SKM-1 treated with dmso at 0.1 percent for 144 hours (cell line): Measurements from ENCODE around the gene LEMD2.

Experiments
- DNase-seq: peaks from one replicate; lab custom pipeline; 2025; ENCODE audit not compliant: unreplicated experiment; lab: John Stamatoyannopoulos, UW

The LEMD2 gene

DNA sequence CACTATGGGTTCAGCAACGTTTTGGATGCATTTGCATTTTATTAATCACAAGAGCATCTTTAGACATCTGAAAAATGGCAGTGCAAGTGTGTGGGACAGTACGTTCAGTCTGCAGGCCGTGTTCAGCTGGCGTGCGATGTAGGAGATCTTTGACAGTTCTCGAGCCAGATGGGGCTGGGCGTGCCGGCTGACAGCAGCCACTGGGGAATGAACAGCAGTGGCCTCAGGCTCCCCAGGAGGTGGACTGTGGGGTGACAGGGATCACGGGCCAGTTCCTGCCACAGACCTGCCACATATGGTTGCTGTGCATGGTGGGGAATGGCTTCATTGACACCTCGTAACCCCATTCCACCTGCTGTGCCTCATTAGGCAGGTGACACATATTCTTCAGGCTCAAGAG lies 31.3 kb upstream of the LEMD2 start:
- DNase-seq: no peak

DNA sequence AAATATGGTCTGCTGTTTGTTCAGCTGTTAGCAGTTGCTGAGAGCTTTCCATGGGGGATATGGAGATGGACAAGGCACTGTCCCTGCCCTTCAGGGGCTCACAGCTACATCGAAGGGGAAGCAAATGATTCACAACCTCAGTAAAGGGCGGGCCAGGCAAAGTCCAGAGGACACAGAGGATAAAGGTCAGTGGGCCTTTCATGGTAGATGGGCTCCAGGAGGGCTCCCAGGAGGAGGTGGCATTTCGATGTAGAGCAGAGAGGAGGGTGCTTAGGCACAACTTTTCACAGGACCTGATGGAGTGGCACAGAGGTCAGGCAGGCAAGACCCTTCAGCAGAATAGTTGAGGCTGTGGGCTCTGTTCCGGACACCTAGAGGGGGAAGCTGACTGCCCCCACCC lies 30.1 kb upstream of the LEMD2 start:
- DNase-seq: no peak

DNA sequence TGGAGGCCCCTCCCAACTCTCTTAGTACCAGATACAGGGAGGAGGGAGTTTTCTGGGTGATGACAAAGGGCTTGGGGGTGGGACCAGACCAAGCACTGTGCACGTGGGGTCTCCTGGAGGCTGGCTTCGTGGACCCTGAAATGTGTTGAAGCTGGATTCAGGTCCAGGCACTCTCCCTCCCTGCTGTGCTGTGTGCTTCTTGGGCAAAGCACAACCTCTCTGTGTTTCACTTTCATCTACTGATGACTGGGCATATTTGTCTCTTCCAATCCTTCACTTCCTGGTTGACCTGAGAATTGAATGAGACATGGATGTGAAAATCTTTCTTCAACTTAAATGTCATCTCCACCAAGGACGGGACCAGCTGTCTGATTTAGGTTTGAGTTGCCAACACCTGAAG lies 29.4 kb upstream of the LEMD2 start:
- no peak for DNase-seq

DNA sequence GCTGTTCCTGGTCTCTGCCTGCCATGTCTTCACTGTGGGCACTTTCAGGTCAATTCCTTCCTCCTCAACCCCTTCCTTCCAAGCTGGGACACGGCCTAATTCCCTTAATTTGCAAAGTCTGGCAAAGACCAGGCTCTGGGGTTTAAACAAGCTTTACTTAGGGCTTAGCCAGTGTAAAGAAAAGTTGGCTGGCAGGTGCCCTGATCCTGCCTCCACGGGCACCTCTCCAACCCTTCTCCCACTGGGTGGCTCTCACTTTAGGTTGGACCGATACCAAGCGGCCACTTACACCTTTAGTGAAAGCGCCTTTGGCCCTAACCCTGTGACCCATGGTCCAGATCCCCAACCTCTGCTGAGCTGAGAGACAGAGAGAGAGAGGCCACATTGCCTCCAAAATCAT lies 28.6 kb upstream of the LEMD2 start:
- no peak for DNase-seq

DNA sequence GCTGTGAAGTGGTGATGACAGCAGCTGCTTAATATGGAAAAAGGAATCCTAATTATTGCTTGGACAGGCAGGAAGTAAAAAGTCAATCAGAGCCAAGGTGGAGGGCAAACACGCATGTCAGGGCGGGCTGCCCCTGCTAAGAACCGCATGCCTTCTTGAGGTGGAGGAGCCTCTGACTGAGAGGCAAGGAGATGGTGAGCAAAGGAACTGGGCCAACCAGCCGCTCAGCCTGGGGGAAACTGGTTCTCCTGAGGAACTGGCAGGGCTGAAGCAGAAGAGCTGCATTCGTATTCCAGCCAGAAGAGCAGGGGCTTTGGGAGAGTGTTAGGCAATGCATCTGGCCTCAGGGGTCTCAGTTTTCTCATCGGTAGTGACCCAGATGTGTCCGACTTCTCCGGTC lies 28.0 kb upstream of the LEMD2 start:
- DNase-seq: no peak

DNA sequence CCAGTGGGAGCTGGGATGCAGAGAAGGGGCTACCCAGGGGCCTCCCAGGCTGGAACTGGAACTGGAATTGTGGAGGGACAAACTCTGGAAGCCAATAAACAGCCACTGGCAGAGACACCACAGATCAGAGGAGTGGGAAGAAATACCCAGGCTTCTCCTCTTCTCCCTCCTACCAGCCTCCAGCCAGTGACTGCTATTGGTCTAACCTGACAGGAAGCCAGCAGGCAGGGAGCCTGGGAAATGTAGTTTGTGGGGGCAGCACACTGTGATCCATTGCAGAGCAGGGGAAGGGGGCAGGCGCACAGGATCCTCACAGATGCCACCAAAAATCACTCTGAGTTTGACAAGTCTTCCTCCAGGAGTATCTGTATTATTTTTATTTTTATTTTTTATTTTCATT lies 26.9 kb upstream of the LEMD2 start:
- DNase-seq: no peak

DNA sequence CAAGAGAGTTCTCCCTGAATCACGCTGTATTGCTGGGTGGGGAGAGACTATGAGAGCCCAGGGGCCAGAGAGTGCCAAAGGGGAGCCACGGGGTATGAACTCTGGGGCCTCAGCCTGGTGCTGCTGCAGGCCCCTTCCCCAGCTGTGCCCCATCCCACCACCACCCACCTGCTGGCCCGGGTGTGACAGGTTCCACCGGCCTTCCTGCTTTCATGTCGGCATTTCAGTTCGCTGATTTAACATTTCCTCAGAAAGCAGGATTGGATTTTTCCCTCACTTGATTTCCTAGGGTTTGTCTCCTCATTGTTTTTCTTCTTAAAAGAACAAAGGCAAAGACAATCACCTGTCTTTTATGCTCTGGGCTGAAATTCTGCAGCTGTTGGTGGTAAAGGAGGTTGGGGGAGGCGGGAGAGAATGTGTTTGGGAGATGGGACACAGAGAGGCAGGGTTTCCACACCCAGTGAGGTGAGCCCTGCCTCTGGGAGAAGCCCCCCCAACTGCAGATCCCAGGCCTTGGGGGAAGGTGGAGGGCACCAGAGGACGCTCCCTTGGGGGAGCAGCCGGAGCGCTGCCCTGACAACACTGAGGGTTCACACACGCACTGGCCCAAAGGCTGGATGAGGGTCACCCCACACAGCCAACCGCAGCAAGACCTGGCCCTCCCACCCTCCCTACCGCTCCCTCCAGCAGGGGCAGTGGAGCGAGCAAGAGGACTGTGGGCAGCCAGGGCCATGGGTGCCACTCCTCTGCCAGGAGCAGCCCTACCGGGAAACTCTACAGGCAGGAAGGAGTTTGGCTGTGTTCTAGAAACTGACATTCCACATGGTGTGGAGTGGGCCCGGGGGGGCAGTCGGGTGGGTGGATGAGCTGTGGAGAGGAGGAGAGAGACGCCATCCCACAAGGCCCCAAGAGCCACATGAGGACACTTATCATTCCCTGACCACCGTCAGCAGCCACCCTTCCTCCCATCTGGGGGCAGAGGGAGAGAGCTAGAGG lies 25.4 kb upstream of the LEMD2 start:
- DNase-seq: no peak

DNA sequence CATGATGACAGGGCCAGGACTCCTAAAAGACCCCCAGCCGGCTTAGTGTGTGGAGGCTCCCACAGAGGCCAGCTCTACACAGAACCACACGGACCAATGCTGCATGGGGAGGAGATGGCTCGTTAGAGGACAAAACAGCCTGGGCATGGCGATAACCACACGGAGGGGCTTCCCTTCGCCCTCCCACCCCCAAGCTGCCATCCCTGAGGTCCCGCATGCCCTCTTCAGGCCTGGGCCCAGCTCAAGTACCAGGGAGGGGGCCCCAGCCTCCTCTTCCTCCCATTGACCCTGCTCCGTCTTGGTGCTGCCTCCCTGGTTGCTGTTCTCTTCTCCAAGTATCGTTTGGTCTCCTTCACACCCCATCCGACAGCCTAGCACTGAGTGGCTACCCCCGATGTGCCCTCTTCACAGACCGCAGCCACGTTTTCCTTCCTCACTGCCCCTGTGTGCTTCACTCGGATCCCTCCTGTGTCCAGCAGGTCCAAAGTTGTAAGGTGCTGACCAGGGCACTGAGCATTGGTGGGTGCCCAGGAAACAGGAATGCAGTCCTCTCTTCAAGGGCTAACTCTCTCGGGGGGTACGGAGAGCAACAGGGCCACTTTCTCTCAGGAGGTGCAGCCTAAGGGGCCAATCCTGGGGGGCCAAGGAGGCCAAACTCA lies 24.4 kb upstream of the LEMD2 start:
- DNase-seq: no peak

DNA sequence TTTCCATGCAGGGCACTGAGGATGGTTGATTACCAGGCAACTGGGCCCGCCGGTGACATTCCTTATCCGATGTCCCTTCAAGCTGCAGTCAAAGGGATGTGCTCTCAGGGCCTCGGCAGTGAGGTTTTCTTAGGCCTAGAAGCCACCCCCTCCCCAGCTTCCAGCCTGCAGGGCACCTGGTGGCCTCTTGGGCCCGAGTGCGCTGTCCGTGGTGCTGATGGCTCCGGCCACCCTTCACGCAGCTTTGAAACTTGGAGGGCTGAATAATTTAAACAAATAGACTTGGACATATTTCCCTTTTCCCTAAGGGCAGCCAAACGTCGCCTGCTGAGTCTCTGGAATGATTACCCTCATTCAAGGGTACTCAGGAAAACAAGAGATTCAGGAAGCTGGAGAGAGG lies 23.7 kb upstream of the LEMD2 start:
- peak; percentile 1 for DNase-seq

DNA sequence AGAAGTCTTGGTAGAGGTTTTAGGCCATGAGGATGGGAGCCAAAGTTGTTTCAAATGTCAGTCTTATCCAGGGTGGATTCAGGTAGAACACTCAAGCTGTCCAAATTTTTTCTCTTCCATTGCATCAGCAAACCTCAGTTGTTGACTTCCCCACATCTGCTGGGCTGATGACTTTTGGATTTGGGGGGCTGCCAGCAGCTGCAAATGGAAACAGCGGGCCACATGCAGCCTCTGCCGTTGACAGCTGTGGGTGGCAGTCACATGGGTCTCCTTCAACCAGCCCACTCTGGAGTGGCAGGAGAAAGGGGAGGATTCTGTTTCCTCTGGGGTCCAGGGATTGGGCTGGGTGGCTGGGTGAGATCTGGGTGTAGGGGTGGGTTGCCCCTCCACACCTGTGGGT lies 20.7 kb upstream of the LEMD2 start:
- DNase-seq: no peak

DNA sequence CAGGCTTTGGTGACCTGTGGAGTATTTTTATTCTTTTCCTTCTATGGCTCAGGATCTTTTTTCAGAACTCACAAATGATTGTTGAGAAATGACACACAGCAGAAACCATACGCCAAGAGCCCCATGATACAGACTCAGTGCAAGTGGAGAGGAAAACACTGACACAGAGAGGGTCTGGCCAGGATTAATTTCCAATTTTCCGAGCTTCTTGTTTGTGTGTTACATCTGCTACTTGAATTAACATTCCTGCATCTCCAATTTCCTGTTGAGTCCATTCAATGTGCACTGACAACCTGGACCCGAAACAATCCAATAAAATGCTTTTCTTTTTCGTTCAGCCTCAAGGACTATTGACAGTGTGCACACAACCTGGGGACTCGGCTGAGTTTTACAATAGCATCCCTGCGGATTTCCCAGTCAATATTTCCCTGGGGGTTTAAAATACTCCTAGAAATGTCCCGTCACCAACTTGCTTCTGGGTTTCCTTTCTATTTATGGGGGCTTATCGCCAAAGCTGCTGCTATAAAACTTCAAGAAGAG lies 19.8 kb upstream of the LEMD2 start:
- no peak for DNase-seq

DNA sequence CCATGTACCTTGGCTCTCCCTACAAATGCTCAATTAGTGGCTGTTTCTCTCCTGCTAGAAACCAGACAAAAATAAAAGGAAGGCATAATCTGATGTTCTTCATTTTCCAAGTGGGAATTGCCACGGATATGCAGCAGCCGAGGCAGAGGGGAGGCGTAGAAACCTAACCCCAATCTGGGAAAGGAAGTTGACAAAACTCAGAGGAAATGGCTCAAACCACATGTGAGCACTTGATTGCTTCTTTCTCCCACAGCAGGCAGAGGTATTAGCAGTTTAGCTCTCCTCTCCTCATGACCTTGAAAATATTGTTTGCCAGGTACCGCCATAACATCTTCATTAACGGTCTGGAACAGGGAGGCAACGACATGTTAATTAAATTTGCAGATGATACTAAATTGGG lies 18.7 kb upstream of the LEMD2 start:
- no peak for DNase-seq

DNA sequence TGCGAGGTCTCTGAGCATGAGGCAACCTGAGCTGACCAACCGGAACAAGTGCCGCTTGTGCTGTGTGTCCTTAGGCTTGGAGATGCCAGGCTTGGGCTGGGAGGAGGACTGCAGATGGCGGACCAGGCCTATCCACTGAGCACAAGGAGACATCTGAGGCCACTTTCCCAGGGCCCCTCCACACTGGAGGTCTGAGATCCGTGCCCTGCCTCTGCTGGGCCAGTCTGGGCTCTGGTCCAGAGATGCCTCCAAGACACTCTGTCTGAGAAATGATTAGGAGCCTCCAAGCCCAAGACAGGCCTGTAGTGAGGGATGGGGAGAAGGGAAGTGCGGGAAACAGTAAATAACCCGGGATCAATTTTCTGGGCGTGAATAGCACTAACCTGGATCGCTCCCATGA lies 17.9 kb upstream of the LEMD2 start:
- DNase-seq: no peak

DNA sequence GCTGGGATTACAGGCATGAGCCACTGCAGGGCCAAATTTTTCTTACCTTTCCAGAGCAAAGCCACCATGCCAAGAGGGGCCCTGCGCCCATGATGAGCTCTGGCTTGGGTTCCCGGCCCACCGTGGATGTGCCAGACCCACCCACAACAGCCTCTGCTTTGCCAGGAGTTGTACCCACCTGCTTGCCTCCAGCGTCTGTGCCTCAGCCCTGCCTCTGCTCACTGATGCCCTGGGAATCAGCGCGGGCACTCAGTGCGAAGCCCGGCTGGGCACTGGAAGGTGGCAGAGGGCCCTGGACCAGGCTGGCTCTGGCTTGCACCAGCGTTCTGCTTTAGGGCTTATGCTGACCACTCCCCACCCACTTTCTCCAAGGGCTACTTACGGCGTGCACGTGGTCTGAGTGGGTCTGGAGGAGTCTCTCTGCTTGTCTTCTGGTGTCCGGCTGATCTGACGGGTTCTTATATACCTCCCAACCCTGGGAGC lies 14.7 kb upstream of the LEMD2 start, which contains the start of gene MLN:
MLN (minus strand) TSS at position 433 of the 483 bp plus-strand sequence. CDS start 2,840 bp downstream, outside the sequence.
- DNase-seq: no peak

DNA sequence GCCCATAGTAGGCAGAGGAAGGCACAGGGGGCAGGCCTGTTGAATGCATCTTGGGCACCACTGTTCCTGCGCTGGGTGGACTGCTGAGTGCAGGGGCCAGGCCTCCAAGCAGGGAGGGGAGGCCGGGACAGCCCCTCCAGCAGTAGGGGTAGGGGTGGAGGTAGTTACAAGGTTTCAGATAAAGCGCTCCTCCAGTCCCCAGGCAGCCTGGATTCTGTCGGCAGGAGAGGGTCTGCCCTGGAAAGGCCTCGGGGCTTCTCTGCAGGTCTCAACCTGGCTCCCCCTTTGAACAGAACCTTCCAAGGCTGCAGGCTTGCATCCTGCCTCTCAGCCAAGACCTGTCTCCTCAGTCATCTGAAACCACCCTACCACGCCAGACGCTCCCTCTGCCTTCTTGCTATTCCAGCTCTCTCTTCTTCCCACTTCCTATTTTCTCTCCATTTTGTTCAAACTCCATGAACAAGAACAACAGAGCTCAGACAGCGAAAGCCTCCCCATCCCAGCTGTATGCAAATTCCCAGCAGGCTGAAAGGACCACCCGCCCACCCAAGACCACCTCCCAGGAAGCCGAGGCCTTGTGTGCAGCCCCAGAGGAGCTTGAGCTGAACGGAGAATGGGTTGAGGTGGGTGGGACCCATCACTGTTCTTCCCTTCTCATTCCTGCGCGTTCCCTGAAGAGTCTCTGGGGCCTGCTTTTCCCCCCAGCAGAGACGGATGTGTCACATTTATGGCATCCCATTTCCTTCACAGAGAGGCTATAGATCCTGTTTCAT lies 13.4 kb upstream of the LEMD2 start:
- DNase-seq: no peak

DNA sequence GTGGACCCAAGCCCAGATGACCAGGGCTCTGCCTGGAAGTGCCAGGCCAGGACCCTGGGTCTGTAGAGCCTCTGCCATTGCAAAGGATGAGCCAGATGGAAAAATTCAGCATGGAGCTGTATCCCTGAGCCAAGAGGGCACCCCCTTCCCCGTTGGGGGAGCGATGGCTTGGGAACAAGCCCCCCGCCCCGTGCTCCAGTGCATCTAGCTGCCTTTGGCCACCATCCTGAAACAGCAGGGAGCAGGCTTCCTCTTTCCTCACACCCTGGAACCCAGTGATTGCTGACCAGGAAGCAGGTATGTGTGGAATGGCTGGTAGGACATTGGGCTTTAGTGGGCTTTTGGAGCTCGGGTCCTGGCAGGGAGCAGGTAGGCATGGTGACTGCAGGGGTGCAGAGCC lies 12.7 kb upstream of the LEMD2 start:
- DNase-seq: no peak

DNA sequence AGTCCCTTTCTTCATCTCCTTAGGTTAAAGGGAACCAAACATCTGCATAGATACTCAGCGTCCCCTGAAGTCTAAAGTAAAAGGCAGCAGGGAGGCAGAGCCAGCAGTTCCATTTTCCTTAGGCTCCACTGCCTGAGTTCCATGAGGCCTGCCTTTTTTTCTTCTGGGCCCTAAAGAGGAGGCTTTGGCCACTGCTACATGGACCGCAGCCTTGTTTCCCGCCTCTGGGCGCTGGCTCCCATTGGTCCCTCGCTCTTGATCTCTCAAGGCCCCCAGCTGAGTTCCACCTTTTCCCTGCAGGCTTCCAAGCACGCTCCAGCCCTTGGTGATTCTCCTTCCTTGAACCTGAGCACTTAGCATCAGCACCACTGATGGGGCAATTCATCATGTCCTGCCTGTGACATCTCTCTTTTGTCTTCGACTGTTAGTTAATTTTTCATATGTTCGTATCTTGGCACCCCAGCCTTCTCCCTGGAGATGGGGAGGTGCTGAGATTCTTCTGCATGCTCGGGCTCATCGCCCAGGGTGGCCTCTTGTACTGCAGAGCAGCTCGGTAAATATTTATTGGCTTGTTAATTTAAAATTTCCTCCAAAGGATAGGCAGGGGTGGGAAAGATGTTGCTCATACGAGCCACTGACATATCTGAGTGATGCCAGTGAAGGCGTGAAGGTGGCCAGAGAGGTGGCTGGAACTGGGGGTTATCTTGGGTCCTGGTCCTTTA lies 11.5 kb upstream of the LEMD2 start:
- no peak for DNase-seq

DNA sequence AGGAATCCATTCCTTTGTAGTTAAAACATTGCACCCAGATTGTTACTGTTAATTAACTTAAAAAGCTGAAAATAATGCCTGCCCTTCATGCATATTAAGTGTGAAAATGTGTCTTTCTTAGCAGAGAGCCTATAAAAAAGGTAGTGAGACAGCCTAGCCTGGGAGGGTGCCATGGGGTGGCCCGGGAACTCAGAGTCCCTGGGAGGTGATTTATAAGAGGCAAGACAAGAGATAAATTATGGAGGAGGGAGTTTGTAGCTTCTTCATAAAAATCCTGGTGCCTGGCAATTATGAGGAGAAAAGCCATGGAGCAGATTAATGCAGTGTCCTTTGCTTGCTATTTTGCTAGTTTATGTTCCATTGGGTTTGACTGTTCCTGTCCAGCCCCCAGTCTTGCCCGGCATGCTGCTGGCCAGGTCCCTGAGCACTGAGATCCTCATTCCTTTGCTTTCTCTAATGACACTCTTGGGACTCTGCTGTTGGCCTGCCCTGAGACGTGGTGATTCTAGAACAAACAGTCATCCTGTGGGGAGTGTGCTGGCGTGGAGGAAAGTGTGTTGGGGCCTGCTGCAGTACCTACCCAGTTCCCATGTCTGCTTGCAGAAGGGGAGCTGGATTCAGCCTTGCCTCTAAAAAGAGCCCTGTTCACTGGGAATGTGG lies 10.7 kb upstream of the LEMD2 start:
- no peak for DNase-seq

DNA sequence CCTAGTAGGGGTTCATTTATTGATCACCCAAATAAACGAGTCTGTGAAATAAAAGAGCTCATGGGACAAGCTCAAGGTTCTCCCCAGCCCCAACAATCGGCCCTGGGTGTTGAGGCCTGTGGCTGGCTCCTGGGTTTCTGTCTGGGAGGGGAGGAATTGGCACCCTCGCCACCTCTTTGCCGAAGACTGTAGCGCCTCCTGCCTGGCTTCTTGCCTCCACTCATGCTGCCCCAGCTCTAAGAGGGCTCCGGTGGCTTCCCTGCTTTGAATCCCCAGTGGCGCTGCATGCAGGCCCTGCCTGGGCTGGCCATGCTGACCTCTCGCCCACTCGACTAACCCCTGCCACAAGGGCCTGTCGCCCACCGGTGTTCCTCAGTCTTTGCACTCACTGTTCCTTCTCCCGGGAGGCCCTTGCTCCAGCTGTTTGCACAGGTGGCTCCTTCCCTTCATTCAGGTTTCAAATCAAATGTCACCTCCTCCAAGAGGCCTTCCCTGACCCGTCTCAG lies 9.5 kb upstream of the LEMD2 start:
- no peak for DNase-seq
